ENCODE data around the gene TUG1.

TUG1 gene

GRCh38 chr22:30949934-30950660 is 19.0 kb upstream of the TUG1 start:
- in situ Hi-C loops (cut with HindIII; ENCODE audit: low sequenced_read_pairs), result no loop called here
- no peak overlapping the region for H3K4me3 ChIP-seq (ENCODE audit: low read depth, low read length)
- TF ChIP-seq, protein P1, sequence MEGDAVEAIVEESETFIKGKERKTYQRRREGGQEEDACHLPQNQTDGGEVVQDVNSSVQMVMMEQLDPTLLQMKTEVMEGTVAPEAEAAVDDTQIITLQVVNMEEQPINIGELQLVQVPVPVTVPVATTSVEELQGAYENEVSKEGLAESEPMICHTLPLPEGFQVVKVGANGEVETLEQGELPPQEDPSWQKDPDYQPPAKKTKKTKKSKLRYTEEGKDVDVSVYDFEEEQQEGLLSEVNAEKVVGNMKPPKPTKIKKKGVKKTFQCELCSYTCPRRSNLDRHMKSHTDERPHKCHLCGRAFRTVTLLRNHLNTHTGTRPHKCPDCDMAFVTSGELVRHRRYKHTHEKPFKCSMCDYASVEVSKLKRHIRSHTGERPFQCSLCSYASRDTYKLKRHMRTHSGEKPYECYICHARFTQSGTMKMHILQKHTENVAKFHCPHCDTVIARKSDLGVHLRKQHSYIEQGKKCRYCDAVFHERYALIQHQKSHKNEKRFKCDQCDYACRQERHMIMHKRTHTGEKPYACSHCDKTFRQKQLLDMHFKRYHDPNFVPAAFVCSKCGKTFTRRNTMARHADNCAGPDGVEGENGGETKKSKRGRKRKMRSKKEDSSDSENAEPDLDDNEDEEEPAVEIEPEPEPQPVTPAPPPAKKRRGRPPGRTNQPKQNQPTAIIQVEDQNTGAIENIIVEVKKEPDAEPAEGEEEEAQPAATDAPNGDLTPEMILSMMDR (IDR thresholded peaks at IDR 0.05; ENCODE audit: low read depth, low read length), result no peak
- no peak for DNase-seq (ENCODE audit: low read depth, low spot score)

DNA sequence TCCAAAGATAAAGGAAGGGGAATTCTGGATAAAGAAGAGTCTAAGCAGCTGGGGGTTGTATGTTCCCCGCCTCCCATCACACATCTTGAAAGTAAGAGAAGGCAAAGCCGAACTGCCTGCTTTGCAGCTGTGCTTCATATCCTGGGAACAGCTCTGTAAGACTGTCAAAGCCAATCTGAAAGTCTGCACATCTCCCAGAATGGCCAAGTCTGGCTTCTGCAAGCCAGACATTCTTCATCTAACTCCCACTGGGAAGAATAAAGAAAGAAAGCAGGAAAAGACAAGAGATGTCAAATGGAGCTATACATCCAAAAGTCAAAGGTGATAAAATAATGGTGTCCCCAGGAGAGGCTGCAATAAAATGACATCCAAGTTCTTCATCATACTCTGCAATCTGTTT is 15.9 kb upstream of the TUG1 start:
- TF ChIP-seq, protein P1 (IDR thresholded peaks at IDR 0.05; ENCODE audit: low read depth, low read length), result no peak
- H3K4me3 ChIP-seq (ENCODE audit: low read depth, low read length), result no peak overlapping the region
- in situ Hi-C loops (cut with HindIII; ENCODE audit: low sequenced_read_pairs), result no loop called here
- DNase-seq (ENCODE audit: low read depth, low spot score), result no peak

DNA sequence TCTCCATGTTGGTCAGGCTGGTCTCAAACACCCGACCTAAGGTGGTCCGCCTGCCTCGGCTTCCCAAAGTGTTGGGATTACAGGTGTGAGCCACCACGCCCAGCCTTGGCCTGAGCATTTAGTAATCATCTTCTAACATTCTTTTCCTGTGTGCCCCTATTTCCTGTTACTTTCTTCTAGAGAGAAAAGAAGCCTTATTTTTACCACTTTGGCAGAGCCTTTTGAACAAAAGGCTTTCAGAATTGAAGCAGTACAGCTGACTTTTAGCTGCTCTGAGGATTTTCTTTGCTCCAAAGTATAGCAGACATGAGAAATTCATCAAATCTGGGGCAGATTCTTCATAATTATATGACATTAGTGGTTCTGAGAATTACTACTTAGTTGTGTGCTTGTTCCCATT is 13.9 kb upstream of the TUG1 start:
- TF ChIP-seq, protein P1 (IDR thresholded peaks at IDR 0.05; ENCODE audit: low read depth, low read length), result no peak
- no peak for DNase-seq (ENCODE audit: low read depth, low spot score)
- in situ Hi-C loops (cut with HindIII; ENCODE audit: low sequenced_read_pairs), result no loop called here
- H3K4me3 ChIP-seq (ENCODE audit: low read depth, low read length), result no peak overlapping the region

DNA sequence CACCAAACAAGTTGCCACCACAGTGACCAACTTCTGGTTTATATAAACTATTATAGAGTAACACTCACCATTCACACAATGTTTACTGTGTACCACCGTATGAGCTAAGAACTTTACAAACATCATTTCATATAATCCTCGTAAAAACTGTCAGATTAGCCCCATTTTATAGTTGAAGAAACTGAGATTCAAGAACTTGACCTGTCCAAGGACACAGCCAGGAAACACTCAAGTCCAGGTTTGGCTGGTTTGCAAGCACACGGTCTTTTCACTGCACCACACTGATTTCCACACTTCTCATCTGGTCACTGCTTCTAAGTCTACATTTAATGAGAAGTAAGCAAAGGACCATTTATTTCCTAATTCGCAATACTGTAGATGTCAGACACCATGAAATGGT is 4.2 kb upstream of the TUG1 start:
- TF ChIP-seq, protein P1 (IDR thresholded peaks at IDR 0.05; ENCODE audit: low read depth, low read length), result no peak
- in situ Hi-C loops (cut with HindIII; ENCODE audit: low sequenced_read_pairs), result no loop called here
- DNase-seq (ENCODE audit: low read depth, low spot score), result no peak
- H3K4me3 ChIP-seq (ENCODE audit: low read depth, low read length), result no peak overlapping the region

GRCh38 chr22:30968015-30968923 is 796 bp upstream of the TUG1 start, which contains the start of gene MORC2:
MORC2 (minus strand) TSS chr22:30968774; CDS start chr22:30967889, 885 bp downstream.
- peak; percentile 57 for DNase-seq (ENCODE audit: low read depth, low spot score)
- in situ Hi-C loops (cut with HindIII; ENCODE audit: low sequenced_read_pairs), result no loop called here
- TF ChIP-seq, protein P1 (IDR thresholded peaks at IDR 0.05; ENCODE audit: low read depth, low read length), result no peak
- peak within 1 kb of the TSS; percentile 74 for H3K4me3 ChIP-seq (ENCODE audit: low read depth, low read length)

- peak; percentile 44 for DNase-seq (ENCODE audit: low read depth, low spot score)
- peak overlapping the region; percentile 74 for H3K4me3 ChIP-seq (ENCODE audit: low read depth, low read length)
- TF ChIP-seq, protein P1 (IDR thresholded peaks at IDR 0.05; ENCODE audit: low read depth, low read length), result no peak
- in situ Hi-C loops (cut with HindIII; ENCODE audit: low sequenced_read_pairs), result no loop called here
Observed at GRCh38 chr22:30969532-30970355, 679 bp downstream of the TUG1 start.

All from astrocyte of the spinal cord (primary cell).